CD4-positive, alpha-beta T cell (primary cell): ENCODE data around the gene DNAH6. TPM values are rescaled to one million over a fixed set of nuclear protein-coding genes. Genes with fewer than 3 reads are reported as not detected.

Experiments
- ATAC-seq: fragments of 200-7000 bp; cut with Tn5 transposase; one replicate; pipeline ENCODE4 v1.10.0; 2022; ENCODE audit warnings: mild to moderate bottlenecking; ENCODE audit not compliant: poor library complexity
- CTCF ChIA-PET: fragments of 350-600 bp; sonication (Branson Sonifier 250); formaldehyde crosslinking; loops from one replicate; lab custom pipeline; 2021; ENCODE audit warnings: antibody characterized with exemption, inconsistent platforms; lab: Charles Lee
- POLR2A ChIA-PET: fragments of 350-600 bp; sonication (Branson Sonifier 250); formaldehyde crosslinking; loops from one replicate; lab custom pipeline; 2021; ENCODE audit warnings: antibody characterized with exemption, inconsistent platforms; lab: Charles Lee
- DNase-seq, 14 experiments: peaks; one replicate each; pipeline ENCODE4 v3.0.0-alpha.2; 2013 to 2020; ENCODE audit warnings: mixed read lengths in 2 of 14
- H3K27ac ChIP-seq, 2 donors: one replicate each; pipeline versions ENCODE4 v1.5.1 to v1.7.0; 2013; ENCODE audit warnings: low read length in 2 of 2, low read depth in 1 of 2, mild to moderate bottlenecking in 1 of 2
- H3K27me3 ChIP-seq, 2 experiments: 1 replicate in 1 of 2; 2 replicates in 1 of 2; pipeline versions ENCODE4 v1.6.1 to v1.7.0; 2013; ENCODE audit warnings: low read length in 2 of 2, control low read depth in 1 of 2, mild to moderate bottlenecking in 1 of 2, moderate library complexity in 1 of 2; ENCODE audit not compliant: insufficient read depth in 2 of 2, control insufficient read depth in 1 of 2
- H3K36me3 ChIP-seq: one replicate; pipeline ENCODE4 v1.6.1; 2013; ENCODE audit warnings: low read length, control low read depth; ENCODE audit not compliant: insufficient read depth
- H3K4me1 ChIP-seq: one replicate; pipeline ENCODE4 v1.6.1; 2013; ENCODE audit warnings: low read length, control low read depth; ENCODE audit not compliant: insufficient read depth
- H3K4me3 ChIP-seq: one replicate; pipeline ENCODE4 v1.5.1; 2013; ENCODE audit warnings: mild to moderate bottlenecking, low read length, moderate library complexity
- H3K9me3 ChIP-seq, 2 experiments: 1 replicate in 1 of 2; 2 replicates in 1 of 2; pipeline versions ENCODE4 v1.6.1 to v1.7.0; 2013; ENCODE audit warnings: low read length in 2 of 2, mild to moderate bottlenecking in 2 of 2, control low read depth in 1 of 2, moderate library complexity in 1 of 2; ENCODE audit not compliant: control insufficient read depth in 1 of 2, insufficient read depth in 1 of 2
- H3K27ac Mint-ChIP-seq: one replicate; pipeline ENCODE4 v1.8.0; 2020; ENCODE audit warnings: mixed read lengths
- H3K27me3 Mint-ChIP-seq: one replicate; pipeline ENCODE4 v1.8.0; 2021; ENCODE audit warnings: mixed read lengths
- H3K36me3 Mint-ChIP-seq: one replicate; pipeline ENCODE4 v1.8.0; 2021; ENCODE audit warnings: low read depth, mixed read lengths
- H3K4me1 Mint-ChIP-seq: one replicate; pipeline ENCODE4 v1.8.0; 2021; ENCODE audit warnings: low read depth, mixed read lengths
- H3K4me3 Mint-ChIP-seq: one replicate; pipeline ENCODE4 v1.8.0; 2020; ENCODE audit warnings: mild to moderate bottlenecking, mixed read lengths
- H3K9me3 Mint-ChIP-seq: one replicate; pipeline ENCODE4 v1.8.0; 2020; ENCODE audit warnings: mixed read lengths
- intact Hi-C, 2 experiments: fragments of 100-400 bp; cut with DNase I in 1 of 2; cut with micrococcal nuclease in 1 of 2; formaldehyde crosslinking; loops; one replicate each; pipeline versions ENCODE4 v1.15.1 to v1.9.0; 2023 to 2025; cut with DNase I, micrococcal nuclease
- total RNA-seq, 174 experiments: library from RNA in 2 of 174; stranded (reverse) in 2 of 174; gene quantifications; one replicate each; pipeline ENCODE4 v1.2.3 and lab custom pipeline; 2021 to 2026
- TF ChIP-seq, protein P1 (sequence below): fragments of 200-600 bp; IDR thresholded peaks from one replicate; pipeline ENCODE4 v1.8.0; 2022; ENCODE audit warnings: antibody characterized with exemption, mild to moderate bottlenecking

The DNAH6 gene
- total RNA-seq, 2 experiments from 2014 or later, result 0.59 to 1.2 TPM

GRCh38 chr2:84816426-84817026, 300.2 kb downstream of the DNAH6 start:
- Mint-ChIP-seq H3K9me3 (no peaks in the 10 kb centered on the region), H3K4me1 (peaks cover 79% of the 10 kb centered on the region), H3K27me3 (no peaks in the 10 kb centered on the region), H3K4me3 (peak overlapping the region; percentile 30), H3K27ac (peak overlapping the region; percentile 68), H3K36me3 (peaks cover 26% of the 10 kb centered on the region)
- Histone ChIP-seq H3K4me3 (no peak overlapping the region), H3K36me3 (peaks cover 3% of the 10 kb centered on the region), H3K9me3 (no peaks in the 10 kb centered on the region), H3K27me3 (no peaks in the 10 kb centered on the region), H3K27ac (no peak overlapping the region), H3K4me1 (peaks cover 42% of the 10 kb centered on the region)
- intact Hi-C loops, result no loop called here
- TF ChIP-seq, protein P1, sequence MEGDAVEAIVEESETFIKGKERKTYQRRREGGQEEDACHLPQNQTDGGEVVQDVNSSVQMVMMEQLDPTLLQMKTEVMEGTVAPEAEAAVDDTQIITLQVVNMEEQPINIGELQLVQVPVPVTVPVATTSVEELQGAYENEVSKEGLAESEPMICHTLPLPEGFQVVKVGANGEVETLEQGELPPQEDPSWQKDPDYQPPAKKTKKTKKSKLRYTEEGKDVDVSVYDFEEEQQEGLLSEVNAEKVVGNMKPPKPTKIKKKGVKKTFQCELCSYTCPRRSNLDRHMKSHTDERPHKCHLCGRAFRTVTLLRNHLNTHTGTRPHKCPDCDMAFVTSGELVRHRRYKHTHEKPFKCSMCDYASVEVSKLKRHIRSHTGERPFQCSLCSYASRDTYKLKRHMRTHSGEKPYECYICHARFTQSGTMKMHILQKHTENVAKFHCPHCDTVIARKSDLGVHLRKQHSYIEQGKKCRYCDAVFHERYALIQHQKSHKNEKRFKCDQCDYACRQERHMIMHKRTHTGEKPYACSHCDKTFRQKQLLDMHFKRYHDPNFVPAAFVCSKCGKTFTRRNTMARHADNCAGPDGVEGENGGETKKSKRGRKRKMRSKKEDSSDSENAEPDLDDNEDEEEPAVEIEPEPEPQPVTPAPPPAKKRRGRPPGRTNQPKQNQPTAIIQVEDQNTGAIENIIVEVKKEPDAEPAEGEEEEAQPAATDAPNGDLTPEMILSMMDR, result no peak
- CTCF ChIA-PET, result no interaction called here
- ATAC-seq (no peak), DNase-seq (no peak)
- POLR2A ChIA-PET, result interaction anchor here (2.3 kb wide), 1 partner anchor 10 kb away, joined by 7 read pairs; no protein-coding TSS in a partner anchor

DNA sequence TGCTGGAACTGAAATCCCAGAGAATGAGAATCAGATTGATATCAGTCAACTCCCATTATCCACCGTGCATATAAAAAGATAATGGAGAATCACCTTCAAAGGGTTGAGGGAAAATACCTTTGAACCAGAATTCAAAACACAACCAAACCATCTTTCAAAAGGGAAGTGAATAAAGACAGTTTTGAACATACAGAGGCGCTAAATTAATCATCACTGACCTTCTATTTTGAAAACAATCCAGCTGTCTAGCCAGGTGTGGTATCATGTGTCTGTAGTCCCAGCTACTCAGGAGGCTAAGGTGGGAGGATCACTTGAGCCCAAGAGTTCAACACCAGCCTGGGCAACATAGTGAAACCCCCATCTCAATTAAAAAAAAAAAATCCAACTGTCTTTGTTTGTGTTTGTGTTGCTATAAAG, 300.9 kb downstream of the DNAH6 start:
- H3K27ac Mint-ChIP-seq, result peak overlapping the region; percentile 68
- intact Hi-C loops, result no loop called here

DNA sequence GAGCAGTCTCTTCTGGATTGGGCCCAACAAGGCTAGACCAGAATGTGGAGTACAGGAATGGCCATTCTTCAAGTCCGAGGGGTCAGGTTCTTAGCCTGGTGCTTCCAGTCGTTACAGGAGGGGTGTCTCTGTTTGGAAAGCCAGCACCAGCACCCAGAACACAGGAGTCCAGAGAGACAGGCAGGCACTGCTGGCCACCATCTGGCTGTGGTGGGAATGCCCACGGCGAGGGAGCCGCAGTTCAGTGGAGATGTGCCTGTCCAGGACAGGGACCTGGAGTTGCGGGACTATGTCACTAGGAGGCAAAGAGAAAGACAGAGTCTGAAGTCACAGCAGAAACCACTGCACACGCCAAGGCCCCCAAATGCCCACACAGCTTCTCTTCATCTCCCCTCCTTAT, 305.5 kb downstream of the DNAH6 start:
- peaks cover 29% of the 10 kb centered on the region for H3K4me1 ChIP-seq
- H3K27me3 ChIP-seq, result no peaks in the 10 kb centered on the region
- H3K36me3 Mint-ChIP-seq, result peaks cover 60% of the 10 kb centered on the region
- peaks cover 20% of the 10 kb centered on the region for H3K36me3 ChIP-seq
- H3K9me3 ChIP-seq, result no peaks in the 10 kb centered on the region
- H3K4me3 Mint-ChIP-seq, result no peak overlapping the region
- H3K4me1 Mint-ChIP-seq, result peaks cover 82% of the 10 kb centered on the region
- peak overlapping the region; percentile 55 for H3K27ac Mint-ChIP-seq
- TF ChIP-seq, protein P1, result no peak
- no peak overlapping the region for H3K4me3 ChIP-seq
- DNase-seq (no peak), ATAC-seq (no peak)
- intact Hi-C loops, result no loop called here
- no peaks in the 10 kb centered on the region for H3K27me3 Mint-ChIP-seq
- CTCF ChIA-PET, result no interaction called here
- POLR2A ChIA-PET, result interaction anchor here (1.4 kb wide), 1 partner anchor 25 kb away, joined by 3 read pairs; no protein-coding TSS in a partner anchor
- H3K27ac ChIP-seq, result no peak overlapping the region
- H3K9me3 Mint-ChIP-seq, result no peaks in the 10 kb centered on the region

More for the DNA sequence above, 300.9 kb downstream of the DNAH6 start:
- Mint-ChIP-seq H3K27me3 (no peaks in the 10 kb centered on the region), H3K36me3 (peaks cover 33% of the 10 kb centered on the region), H3K4me1 (peaks cover 86% of the 10 kb centered on the region), H3K4me3 (no peak overlapping the region), H3K9me3 (no peaks in the 10 kb centered on the region)
- no peaks in the 10 kb centered on the region for H3K9me3 ChIP-seq
- peaks cover 10% of the 10 kb centered on the region for H3K36me3 ChIP-seq
- DNase-seq (peak in 1 of 14 experiments; percentile 11), ATAC-seq (no peak)
- peaks cover 45% of the 10 kb centered on the region for H3K4me1 ChIP-seq
- no peak overlapping the region for H3K4me3 ChIP-seq
- ChIA-PET CTCF (no interaction called here), POLR2A (interaction anchor here (0.9 to 2.3 kb wide), 3 partner anchors 9 to 48 kb away, joined by 3 to 7 read pairs (median 5); no protein-coding TSS in a partner anchor)
- H3K27me3 ChIP-seq, result no peaks in the 10 kb centered on the region
- peak overlapping the region in 1 of 2 donors; percentile 19 for H3K27ac ChIP-seq
- TF ChIP-seq, protein P1, result no peak
